OCI-M1 (cell line): ENCODE results near the gene NAV3.

ENCODE experiments used
- DNase-seq: peaks from one replicate; lab custom pipeline; 2025; lab: John Stamatoyannopoulos, UW

Gene NAV3

GRCh38 chr12:77830583-77831351, at the start of gene NAV3:
Gene NAV3 (plus strand): TSS chr12:77830894. CDS start chr12:77831462, 568 bp downstream.
- DNase-seq = no peak

- no peak for DNase-seq
Observed at GRCh38 chr12:77782034-77782433, 48.7 kb upstream of the NAV3 start.

- DNase-seq = no peak
Observed at GRCh38 chr12:77782766-77783165, 47.9 kb upstream of the NAV3 start.

- DNase-seq = no peak
Observed at GRCh38 chr12:77785211-77785610, 45.5 kb upstream of the NAV3 start.

GRCh38 chr12:77786675-77787074, 44.0 kb upstream of the NAV3 start:
- DNase-seq = no peak

GRCh38 chr12:77788231-77789168, 42.2 kb upstream of the NAV3 start:
- no peak for DNase-seq

GRCh38 chr12:77795699-77796098, 35.0 kb upstream of the NAV3 start:
- DNase-seq = no peak

- no peak for DNase-seq
Observed at GRCh38 chr12:77796775-77797174, 33.9 kb upstream of the NAV3 start.

- DNase-seq = no peak
Observed at GRCh38 chr12:77800501-77800900, 30.2 kb upstream of the NAV3 start.

- DNase-seq = no peak
Observed at GRCh38 chr12:77808534-77808933, 22.2 kb upstream of the NAV3 start.

GRCh38 chr12:77813558-77813957, 17.1 kb upstream of the NAV3 start:
- DNase-seq = no peak

- no peak for DNase-seq
Observed at GRCh38 chr12:77814386-77814785, 16.3 kb upstream of the NAV3 start.

- no peak for DNase-seq
Observed at GRCh38 chr12:77816196-77816595, 14.5 kb upstream of the NAV3 start.

GRCh38 chr12:77817276-77817675, 13.4 kb upstream of the NAV3 start:
- no peak for DNase-seq

GRCh38 chr12:77818351-77818750, 12.3 kb upstream of the NAV3 start:
- DNase-seq = no peak

- DNase-seq = no peak
Observed at GRCh38 chr12:77821699-77822203, 8.9 kb upstream of the NAV3 start.

- DNase-seq = no peak
Observed at GRCh38 chr12:77833329-77833728, 2.6 kb downstream of the NAV3 start.

- DNase-seq = no peak
Observed at GRCh38 chr12:77834618-77835017, 3.9 kb downstream of the NAV3 start.

- DNase-seq = no peak
Observed at GRCh38 chr12:77835969-77836368, 5.3 kb downstream of the NAV3 start.

GRCh38 chr12:77837876-77838291, 7.2 kb downstream of the NAV3 start:
- DNase-seq = no peak

- DNase-seq = peak; percentile 59
Observed at GRCh38 chr12:77841521-77841920, 10.8 kb downstream of the NAV3 start.

- DNase-seq = no peak
Observed at GRCh38 chr12:77842430-77842829, 11.7 kb downstream of the NAV3 start.

- DNase-seq = no peak
Observed at GRCh38 chr12:77845831-77846230, 15.1 kb downstream of the NAV3 start.
